NCI-H187 treated with DMSO at 0.1 percent for 48 hours (cell line): ENCODE measurements around the gene ZBTB4.
"Not testable (repeated sequence)": the region's sequence is repeated elsewhere in the genome, so short reads cannot be mapped to it uniquely, and the experiment has no call there.

Experiments
- DNase-seq: peaks from one replicate; lab custom pipeline; 2025; lab: John Stamatoyannopoulos, UW

The ZBTB4 gene

DNA sequence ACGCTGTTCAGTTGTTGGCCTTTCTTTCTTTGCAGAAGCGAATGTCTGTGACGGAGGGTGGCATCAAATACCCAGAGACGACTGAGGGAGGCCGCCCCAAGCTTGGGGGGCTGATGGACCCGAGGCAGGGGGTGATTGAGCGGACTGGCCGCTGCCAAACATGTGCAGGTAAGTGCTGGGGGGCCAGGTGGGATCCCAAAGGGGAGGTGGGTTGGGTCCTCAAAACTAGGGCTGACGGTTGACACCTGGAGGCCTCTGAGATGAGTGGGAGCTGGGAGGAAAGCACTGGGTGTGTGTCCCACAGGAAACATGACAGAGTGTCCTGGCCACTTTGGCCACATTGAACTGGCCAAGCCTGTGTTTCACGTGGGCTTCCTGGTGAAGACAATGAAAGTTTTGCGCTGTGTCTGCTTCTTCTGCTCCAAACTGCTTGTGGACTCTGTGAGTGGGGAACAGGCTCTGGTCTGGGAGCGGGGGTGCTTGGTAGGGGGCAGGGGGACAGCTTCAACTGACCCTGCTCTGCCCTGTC, 16.5 kb upstream of the ZBTB4 start:
- no peak for DNase-seq

DNA sequence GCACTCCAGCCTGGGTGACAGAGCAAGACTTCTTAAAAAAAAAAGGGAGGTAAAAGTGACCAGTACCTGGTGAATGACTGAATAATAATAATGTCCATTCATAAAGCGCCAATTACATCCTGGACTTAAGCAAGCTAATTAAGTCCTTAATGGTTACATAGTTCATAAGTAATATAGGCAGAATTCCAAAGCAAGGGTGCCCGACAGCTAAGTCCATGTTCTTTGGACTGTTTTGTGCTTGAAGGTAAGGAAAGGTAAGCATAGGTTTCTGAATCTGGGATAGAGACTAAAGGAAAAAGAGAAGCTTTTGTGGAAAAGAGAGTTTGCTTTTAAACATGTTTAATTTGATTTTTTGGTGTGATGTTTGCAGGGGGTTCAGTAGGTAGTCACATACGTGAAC, 14.5 kb upstream of the ZBTB4 start:
- no peak for DNase-seq

DNA sequence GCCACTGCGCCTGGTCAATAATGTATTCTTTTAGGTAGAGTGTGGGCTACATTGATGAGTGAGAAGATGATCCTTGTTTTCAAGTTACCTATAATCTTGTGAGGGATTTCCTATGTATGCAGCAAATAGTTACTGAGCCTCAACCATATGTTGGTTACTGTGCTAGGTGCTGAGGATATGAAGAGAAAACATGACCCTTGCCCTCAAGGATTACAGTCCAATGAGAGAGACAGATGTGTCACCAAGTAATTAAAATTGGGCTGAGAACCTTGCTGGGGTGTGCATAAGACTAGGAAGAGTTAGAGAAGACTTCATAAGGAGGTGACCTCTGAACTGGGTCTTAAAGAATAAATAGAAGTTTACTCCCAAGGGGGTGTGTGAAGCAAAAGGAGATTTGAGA, 12.2 kb upstream of the ZBTB4 start:
- DNase-seq = no peak

DNA sequence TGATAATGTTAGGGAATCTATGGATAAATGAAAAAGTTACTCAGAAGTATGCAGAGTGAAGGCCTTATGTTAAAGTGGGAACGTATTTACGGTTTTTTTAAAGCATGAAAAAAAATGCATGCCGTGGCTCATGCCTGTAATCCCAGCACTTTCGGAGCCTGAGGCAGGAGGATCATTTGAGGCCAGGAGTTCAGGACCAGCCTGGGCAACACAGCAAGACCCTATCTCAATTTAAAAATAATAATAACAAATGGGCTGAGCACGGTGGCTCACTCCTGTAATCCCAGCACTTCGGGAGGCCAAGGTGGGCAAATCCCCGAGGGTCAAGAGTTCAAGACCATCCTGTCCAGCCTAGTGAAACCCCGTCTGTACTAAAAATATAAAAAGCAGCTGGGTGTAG, 10.7 kb upstream of the ZBTB4 start:
- no peak for DNase-seq

DNA sequence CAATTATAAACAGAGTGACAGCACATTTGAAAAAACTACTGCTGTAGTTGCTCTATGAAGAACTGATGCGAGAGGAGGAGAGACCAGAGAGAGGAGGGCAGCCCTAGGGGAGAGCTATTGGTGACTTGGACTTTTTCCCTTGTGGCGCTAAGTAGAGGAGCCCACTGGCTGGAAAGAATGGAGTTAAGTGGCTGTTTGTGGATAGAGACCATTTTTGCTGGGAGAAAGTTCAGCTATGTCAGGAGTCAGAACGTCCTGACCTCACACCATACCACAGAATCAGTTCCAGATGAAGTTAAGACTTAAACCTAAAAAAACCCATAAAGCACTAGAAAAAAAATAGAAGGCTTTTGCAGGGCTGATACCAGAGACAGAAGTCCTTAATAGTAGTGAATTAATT, 6.8 kb upstream of the ZBTB4 start:
- no peak for DNase-seq

DNA sequence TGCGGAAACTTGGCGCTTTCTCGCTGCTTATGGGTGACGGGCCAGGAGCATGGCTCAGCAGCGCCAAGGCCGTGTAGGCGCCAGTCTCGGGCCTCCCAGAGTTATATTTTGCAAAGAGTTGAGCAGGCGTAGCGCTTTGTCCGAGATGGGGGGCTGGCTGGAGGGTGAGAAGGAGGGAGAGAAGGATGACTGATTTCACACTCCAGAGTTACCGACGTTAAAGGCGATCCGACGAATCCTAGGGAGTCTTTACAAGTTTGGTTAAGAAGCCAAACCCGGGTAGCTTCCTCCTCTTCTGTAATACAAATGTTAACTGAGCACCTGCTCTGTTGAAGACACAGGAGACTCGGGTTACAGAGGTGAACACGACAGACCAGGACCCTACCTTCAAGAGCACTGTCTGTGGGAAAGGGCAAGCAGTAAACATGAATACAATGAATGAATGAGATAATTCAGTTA, 5.5 kb upstream of the ZBTB4 start:
- DNase-seq = no peak

DNA sequence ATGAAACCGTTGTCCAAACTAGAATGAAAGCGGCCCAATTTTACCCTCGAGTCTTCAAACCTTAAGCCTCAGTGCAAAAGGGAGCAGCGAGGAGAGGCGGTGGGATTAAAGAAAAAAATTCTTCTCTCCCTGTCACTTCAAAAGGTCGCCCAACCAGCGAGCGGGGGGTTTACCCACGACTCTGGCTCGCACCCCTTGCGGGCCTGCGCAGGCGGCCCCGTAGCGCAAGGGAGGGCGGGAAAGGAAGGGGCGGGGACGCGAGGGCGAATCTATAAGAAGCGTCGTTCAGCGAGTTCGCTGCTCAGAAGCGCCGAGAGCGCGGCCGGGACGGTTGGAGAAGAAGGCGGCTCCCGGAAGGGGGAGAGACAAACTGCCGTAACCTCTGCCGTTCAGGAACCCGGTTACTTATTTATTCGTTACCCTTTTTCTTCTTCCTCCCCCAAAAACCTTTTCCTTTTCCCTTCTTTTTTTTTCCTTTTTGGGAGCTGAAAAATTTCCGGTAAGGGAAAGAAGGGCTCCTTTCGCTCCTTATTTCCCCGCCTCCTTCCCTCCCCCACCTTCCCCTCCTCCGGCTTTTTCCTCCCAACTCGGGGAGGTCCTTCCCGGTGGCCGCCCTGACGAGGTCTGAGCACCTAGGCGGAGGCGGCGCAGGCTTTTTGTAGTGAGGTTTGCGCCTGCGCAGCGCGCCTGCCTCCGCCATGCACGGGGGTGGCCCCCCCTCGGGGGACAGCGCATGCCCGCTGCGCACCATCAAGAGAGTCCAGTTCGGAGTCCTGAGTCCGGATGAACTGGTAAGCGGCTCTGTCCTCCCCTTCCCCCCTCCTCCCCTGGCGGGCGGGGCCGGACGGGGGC, 4.9 kb upstream of the ZBTB4 start, which contains the start of gene POLR2A:
Gene POLR2A, plus strand, starts transcription at position 300 of the 852 bp plus-strand sequence.
- DNase-seq = peak; percentile 45

DNA sequence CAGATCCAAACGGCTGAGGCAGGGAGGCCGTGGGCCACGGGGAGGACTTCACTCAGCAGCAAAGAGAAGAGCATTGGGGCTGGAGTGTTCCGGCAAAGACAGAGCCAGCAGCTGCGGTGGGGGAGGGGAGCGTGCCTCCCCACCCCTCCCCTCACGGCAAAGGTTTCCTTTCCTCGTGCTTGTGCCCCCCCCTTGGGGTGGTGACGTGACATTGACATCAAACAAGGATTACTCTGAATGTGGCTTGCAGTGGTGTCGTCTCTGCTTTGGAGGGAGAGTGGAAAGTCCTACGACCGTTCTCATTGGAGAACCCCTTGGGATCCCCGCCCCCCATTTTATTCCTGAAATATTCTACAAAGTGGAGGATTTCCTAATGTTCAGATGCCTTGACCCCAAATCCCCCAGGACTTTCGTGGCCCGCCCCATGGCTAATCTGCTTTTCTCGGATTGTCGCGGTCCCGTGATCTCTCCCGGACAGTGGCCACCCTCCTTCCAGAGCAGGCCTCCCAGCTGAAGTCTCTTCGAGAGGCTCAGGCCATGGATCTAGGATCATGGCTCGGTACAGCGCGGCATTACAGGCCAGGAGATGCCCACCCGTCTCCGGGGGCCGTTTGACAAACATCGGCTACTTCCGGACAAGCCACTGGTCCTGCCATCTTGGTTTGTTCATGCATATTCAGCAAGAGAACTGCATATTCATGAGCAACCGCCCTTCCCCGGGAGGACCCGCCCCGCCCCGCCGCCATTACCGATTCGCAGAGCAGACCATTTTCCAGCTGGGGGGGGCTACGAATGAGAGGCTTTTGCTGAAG, 4.0 kb upstream of the ZBTB4 start:
- DNase-seq = peak; percentile 50

DNA sequence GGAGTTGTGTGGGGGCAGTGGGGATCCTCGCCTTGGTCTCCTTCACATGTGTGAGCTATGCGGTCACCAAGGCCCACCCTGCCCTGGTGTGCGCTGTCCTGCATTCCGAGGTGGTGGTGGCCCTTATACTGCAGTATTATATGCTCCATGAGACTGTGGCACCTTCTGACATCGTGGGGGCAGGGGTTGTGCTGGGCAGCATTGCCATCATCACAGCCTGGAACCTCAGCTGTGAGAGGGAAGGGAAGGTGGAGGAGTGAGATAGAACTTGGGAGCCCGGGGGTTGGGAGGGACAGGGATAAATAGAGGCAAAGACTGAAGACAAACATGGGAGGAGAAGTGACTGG, 3.3 kb upstream of the ZBTB4 start:
- not testable (repeated sequence) for DNase-seq

DNA sequence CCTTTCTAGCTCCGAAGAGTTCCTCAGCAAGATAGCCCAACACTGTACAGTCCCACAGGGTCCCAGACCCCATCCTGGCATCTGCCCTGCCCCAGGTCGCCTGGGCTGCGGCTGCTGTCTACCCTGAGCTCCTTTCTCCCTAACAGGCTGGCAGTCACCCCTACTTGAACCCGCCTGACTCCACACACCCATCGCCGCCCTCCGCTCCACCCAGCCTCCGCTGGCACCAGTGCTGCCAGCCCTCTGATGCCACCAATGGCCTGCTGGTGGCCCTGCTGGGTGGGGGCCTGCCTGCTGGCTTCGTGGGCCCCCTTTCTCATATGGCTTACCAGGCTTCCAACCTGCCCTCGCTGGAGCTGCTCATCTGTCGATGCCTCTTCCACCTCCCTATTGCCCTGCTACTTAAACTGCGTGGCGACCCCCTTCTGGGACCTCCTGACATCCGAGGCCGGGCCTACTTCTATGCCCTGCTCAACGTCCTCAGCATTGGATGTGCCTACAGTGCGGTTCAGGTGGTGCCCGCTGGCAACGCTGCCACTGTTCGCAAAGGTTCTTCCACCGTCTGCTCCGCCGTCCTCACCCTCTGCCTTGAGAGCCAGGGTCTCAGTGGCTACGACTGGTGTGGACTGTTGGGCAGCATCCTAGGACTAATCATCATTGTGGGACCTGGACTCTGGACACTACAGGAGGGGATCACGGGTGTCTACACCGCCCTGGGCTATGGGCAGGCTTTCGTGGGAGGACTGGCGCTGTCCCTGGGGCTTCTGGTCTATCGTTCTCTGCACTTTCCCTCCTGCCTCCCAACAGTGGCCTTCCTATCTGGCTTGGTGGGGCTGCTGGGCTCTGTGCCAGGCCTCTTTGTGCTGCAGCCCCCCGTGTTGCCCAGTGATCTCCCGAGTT, 2.7 kb upstream of the ZBTB4 start:
- not testable (repeated sequence) for DNase-seq

DNA sequence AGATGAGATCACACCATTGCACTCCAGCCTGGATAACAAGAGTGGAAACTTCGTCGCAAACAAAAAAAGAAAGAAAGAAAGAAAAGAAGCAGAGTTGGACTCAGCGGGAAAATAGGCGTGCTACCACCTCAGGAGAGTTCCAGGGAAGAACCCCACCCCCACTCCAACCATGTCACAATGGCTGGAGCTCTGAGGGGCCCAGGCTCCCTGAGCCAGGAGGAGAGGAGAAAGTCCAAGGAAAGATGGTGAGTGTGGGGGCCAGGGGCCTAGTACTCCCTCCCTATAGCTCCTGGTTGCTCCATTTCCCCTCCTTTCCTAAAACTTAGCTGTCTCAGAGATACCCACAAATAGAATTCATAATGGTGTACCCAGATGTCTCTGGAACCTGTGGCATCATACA, 1.8 kb upstream of the ZBTB4 start, which contains the start of gene SLC35G6:
Gene SLC35G6, plus strand, starts transcription at position 172 of the 400 bp plus-strand sequence. Its CDS starts 71 bp downstream, at position 243.
- DNase-seq = not testable (repeated sequence)

DNA sequence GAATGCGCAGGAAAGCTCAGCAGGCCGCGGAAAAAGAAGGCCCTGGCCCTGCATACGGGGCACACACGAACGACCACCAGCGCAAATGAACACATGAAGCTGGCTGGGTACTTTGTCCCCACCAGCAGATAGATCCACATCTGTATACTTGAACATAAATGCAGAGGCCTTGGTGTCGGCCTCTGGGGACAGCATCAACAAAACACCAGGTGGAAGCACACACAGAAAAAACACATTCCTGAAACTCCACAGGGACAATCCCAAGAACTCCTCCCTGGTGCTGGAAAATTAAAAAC, 606 bp upstream of the ZBTB4 start:
- no peak for DNase-seq

DNA sequence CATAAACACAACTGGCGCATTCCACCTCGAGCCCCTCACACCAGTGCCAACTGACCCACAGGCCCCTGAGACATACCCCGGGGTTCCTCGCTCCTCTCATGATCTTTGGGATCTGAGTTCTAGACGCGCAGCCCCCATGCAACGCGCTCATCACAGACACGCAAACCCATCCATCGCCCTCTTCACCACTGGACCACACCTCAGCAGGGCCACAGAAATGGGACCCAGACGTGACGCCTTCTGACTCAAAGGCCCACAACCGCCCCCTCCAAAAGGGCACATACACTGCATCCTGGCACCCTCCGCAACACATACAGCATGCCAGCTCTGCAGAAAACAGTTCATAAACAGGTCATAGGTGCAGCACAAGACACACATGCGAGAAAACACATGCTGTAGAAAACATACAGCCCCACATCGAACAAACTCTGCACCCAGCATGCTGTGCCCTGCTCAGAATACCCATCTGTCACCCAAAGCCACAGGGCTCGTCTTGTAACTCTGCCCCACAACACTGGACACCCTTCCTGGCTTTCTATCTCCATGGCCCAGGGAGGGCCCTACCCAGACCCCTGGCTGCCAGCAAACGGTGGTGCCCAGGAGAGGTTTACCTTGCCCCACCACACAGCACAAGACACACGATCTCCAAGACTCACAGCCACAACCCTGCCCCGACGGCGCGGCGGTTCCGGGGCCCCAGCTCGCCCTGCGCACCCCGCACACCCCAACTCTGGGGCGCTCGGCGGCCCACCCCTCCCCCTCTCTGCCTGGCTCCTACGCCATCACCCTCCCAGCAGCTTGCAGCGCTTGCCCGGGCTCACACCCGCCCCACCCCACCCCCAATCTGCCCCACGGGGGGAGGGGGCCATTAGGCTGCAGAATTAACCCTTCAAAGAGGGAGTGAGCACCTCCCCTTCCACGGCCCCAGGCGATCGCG, 887 bp downstream of the ZBTB4 start:
- no peak for DNase-seq

DNA sequence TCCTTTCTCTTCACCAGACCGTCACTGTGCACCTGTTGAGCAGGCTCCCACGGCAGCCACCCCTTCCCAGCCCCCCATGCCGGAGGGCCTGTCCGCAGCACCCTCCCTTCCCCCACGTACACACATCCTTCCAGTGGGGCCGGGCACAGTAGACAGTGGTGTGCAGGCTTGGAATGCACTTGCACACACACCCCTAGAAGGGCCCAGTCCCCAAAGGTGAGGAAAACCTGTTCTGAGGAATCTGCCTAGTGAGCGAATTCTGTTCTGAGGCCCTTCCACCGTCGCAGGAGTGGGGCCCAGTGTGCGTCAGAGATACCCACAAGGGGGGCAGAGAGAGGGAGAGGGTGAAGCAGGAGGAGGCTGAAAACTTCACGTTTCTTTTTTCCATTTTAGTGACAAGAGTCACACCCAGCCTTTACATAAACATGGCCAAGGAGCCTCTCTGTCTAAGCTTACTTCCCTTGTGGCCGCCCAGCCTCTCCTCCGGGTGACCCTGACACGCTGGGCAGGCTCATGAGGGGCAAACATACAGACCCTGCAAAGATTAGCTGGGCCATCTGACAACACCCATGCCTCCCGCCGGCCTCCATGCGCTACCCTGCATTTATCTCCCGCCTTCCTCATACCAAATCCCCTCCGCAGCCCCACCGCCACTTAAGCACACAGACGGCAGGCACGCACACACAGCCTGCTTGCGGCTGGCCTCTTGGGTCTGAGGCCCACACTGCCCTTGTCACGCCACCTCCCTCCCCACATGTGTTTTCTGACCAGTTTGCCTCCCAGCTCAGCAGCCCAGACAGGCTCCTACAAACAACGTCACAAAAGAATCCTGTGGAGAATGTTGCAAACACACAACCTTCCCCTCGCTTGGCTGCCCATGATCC, 1.8 kb downstream of the ZBTB4 start:
- no peak for DNase-seq

DNA sequence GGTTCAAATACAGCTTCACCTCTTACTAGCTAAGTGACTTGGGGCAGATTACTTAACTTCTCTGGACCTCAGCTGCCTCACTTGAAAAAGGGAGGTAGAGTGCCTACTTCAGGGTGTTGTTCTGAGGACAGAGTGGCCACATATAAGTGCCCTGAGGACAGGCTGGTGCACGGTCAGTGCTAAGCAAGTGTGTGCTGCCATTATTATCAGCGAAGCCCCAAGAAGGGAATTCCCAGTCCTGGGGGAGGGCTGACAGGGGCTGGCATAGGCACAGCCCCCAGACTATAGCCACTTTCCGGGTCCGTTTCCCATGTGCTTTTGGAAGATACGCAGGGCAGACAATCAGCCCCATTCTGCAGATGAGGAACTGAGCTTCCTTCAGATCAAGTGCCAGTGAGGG, 2.5 kb downstream of the ZBTB4 start:
- DNase-seq = no peak

DNA sequence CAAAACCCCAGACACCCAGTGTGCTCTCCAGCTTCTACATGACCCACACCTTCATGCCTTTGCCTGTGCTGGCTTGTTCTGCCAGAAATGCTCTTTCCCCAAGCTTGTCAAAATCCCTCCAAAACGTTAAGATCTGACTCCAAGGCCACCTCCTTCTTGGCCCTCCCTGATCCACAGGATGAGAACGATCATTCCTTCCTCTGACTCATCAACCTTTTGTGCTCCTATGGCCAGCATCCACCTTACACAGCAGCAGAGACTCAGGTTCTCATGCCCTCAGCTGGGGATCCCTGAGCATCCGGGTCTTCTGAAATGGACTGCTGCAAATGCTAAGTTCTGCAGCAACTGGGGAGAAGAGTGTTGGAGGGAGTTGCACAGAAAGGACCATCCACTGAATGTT, 2.9 kb downstream of the ZBTB4 start:
- no peak for DNase-seq

DNA sequence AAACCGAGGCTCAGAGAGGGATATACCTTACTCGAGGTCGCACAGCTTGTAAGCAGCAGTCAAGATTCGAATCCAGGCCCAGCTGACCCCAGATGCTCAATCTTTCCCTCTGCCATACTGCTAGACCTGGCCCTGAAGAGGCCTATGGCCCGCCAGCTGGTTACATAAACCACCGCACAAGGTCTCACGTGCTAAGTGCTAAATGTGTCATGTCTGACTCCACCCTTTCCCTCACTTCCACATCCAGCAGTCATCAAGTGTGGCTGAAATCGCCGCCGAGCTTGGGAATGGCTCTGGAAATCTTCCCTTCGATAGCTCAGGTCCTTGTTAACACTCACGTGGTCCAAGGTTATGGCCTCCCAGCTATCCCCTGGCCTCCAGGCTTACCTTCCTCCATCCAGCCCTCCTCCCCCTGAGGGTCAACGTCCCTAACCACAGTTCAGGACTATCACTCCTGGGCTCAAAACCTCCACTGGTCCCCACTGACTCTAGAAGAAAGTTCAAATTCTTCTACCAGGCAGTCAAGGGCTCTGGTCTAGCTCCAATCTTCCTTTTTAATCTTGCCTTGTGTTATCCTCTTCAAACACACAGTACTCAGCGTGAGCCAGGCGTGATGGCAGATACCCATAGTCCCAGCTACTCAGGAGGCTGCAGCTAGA, 3.5 kb downstream of the ZBTB4 start:
- DNase-seq = no peak

DNA sequence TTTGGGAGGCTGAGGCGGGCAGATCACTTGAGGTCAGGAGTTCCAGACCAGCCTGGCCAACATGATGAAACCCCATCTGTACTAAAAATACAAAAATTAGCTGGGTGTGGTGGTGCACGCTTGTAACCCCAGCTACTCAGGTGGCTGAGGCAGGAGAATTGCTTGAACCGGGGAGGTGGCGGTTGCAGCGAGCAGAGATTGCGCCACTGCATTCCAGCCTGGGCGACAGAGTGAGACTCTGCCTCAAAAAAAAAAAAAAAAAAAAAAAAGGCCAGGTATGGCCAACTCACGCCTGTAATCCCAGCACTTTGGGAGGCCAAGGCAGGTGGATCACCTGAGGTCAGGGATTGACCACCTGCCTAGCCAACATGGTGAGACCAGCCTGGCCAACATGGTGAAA, 4.7 kb downstream of the ZBTB4 start:
- DNase-seq = not testable (repeated sequence)

DNA sequence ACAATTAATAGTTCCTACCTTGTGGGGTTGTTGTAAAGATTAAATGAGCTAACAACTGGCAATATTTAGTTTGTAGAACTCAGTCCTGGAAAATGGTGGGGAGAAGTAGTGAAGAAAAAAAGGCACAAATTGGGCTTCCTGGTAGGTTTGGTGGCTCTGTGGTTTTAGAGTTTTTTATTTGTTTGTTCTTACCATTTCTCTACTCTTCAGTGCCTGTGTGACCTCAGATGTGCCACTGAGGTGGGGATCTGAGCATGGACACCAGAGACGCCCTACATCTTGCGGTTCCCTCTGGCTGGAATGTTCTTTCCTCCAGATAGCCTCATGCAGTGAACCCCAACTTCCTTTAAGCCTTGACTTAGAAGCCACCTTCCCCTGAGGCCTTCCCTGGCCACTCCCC, 7.7 kb downstream of the ZBTB4 start:
- no peak for DNase-seq
